NCI-H526 treated with DMSO at 0.1 percent for 48 hours (cell line): ENCODE data around the gene STXBP1.
"Not testable (repeated sequence)": the region's sequence is repeated elsewhere in the genome, so short reads cannot be mapped to it uniquely, and the experiment has no call there.

Experiments
- DNase-seq: peaks from one replicate; lab custom pipeline; 2025; lab: John Stamatoyannopoulos, UW

Gene STXBP1

GRCh38 chr9:127621339-127621970 is 9.4 kb downstream of the STXBP1 start:
- DNase-seq = not testable (repeated sequence)

- no peak for DNase-seq
Measured at GRCh38 chr9:127626752-127627493, 14.8 kb downstream of the STXBP1 start.

- no peak for DNase-seq
Measured at GRCh38 chr9:127627494-127627855, 15.4 kb downstream of the STXBP1 start.

GRCh38 chr9:127628758-127629467 is 16.8 kb downstream of the STXBP1 start:
- no peak for DNase-seq

- no peak for DNase-seq
Measured at GRCh38 chr9:127629468-127630081, 17.5 kb downstream of the STXBP1 start.

GRCh38 chr9:127633216-127633862 is 21.3 kb downstream of the STXBP1 start:
- DNase-seq = peak; percentile 53

GRCh38 chr9:127634021-127634420 is 21.9 kb downstream of the STXBP1 start:
- DNase-seq = no peak

GRCh38 chr9:127634698-127635097 is 22.6 kb downstream of the STXBP1 start:
- no peak for DNase-seq

GRCh38 chr9:127635201-127635735 is 23.2 kb downstream of the STXBP1 start:
- DNase-seq = no peak

GRCh38 chr9:127637322-127637847 is 25.3 kb downstream of the STXBP1 start:
- DNase-seq = no peak

GRCh38 chr9:127640908-127641545 is 28.9 kb downstream of the STXBP1 start:
- no peak for DNase-seq

- DNase-seq = no peak
Measured at GRCh38 chr9:127642082-127642740, 30.1 kb downstream of the STXBP1 start.

GRCh38 chr9:127644146-127644827 is 32.2 kb downstream of the STXBP1 start:
- DNase-seq = no peak

GRCh38 chr9:127644943-127645342 is 32.9 kb downstream of the STXBP1 start:
- no peak for DNase-seq

- no peak for DNase-seq
Measured at GRCh38 chr9:127647451-127647850, 35.4 kb downstream of the STXBP1 start.

- DNase-seq = no peak
Measured at GRCh38 chr9:127650518-127650917, 38.4 kb downstream of the STXBP1 start.

GRCh38 chr9:127651697-127652610 is 39.9 kb downstream of the STXBP1 start:
- DNase-seq = no peak

GRCh38 chr9:127652733-127653132 is 40.7 kb downstream of the STXBP1 start:
- DNase-seq = no peak

GRCh38 chr9:127654619-127655018 is 42.5 kb downstream of the STXBP1 start:
- no peak for DNase-seq
